ENCODE measurements around the gene CD320.

DNA sequence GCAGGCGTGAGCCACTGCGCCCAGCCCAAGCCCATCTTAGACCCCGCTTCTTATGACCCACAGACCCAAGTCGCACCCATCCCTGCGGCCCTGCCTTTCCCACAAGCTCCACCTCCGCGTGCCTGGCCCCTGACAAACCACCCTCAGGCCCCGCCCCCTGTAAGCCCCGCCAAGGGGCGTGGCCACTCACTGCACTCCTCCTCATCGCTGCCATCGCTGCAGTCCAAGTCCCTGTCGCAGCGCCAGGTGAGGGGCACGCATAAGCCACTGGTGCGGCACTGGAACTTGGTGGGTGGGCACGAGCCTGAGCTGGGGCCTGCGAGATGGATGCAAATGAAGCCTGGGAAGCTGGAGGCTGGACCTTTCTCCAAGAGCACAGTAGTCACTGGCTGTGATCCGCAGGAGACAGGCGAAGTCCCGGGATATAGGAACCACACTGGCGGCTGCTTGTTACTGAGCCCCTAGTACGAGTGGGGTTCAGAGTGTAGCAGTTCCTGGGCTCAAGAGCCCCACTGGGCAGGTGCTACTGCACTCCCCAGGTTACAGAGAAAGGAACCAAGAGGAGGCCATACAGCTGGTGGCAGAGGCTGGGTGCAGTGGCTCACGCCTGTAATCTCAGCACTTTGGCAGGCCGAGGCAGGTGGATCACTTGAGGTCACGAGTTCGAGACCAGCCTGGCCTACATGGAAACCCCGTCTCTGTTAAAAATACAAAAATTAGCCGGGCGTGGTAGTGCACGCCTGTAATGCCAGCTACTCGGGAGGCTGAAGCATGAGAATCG is 3.1 kb downstream of the CD320 start:
- TF ChIP-seq, protein P1, sequence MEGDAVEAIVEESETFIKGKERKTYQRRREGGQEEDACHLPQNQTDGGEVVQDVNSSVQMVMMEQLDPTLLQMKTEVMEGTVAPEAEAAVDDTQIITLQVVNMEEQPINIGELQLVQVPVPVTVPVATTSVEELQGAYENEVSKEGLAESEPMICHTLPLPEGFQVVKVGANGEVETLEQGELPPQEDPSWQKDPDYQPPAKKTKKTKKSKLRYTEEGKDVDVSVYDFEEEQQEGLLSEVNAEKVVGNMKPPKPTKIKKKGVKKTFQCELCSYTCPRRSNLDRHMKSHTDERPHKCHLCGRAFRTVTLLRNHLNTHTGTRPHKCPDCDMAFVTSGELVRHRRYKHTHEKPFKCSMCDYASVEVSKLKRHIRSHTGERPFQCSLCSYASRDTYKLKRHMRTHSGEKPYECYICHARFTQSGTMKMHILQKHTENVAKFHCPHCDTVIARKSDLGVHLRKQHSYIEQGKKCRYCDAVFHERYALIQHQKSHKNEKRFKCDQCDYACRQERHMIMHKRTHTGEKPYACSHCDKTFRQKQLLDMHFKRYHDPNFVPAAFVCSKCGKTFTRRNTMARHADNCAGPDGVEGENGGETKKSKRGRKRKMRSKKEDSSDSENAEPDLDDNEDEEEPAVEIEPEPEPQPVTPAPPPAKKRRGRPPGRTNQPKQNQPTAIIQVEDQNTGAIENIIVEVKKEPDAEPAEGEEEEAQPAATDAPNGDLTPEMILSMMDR (tag by site-specific recombination; IDR thresholded peaks at IDR 0.05) = no peak
- TF ChIP-seq SALL2 (tag by site-specific recombination; IDR thresholded peaks at IDR 0.05; ENCODE audit: borderline replicate concordance) = no peak
- no peak; the same call in 1 of the 2 replicates for TF ChIP-seq KLF1 (tag by site-specific recombination; IDR thresholded peaks at IDR 0.05)
- peak; percentile 76 for TF ChIP-seq SP2 (tag by site-specific recombination; IDR thresholded peaks at IDR 0.05)
- TF ChIP-seq, protein P2, sequence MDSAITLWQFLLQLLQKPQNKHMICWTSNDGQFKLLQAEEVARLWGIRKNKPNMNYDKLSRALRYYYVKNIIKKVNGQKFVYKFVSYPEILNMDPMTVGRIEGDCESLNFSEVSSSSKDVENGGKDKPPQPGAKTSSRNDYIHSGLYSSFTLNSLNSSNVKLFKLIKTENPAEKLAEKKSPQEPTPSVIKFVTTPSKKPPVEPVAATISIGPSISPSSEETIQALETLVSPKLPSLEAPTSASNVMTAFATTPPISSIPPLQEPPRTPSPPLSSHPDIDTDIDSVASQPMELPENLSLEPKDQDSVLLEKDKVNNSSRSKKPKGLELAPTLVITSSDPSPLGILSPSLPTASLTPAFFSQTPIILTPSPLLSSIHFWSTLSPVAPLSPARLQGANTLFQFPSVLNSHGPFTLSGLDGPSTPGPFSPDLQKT (IDR thresholded peaks at IDR 0.05; ENCODE audit: borderline replicate concordance, low read depth, low read length) = no peak
- TF ChIP-seq, protein P3, sequence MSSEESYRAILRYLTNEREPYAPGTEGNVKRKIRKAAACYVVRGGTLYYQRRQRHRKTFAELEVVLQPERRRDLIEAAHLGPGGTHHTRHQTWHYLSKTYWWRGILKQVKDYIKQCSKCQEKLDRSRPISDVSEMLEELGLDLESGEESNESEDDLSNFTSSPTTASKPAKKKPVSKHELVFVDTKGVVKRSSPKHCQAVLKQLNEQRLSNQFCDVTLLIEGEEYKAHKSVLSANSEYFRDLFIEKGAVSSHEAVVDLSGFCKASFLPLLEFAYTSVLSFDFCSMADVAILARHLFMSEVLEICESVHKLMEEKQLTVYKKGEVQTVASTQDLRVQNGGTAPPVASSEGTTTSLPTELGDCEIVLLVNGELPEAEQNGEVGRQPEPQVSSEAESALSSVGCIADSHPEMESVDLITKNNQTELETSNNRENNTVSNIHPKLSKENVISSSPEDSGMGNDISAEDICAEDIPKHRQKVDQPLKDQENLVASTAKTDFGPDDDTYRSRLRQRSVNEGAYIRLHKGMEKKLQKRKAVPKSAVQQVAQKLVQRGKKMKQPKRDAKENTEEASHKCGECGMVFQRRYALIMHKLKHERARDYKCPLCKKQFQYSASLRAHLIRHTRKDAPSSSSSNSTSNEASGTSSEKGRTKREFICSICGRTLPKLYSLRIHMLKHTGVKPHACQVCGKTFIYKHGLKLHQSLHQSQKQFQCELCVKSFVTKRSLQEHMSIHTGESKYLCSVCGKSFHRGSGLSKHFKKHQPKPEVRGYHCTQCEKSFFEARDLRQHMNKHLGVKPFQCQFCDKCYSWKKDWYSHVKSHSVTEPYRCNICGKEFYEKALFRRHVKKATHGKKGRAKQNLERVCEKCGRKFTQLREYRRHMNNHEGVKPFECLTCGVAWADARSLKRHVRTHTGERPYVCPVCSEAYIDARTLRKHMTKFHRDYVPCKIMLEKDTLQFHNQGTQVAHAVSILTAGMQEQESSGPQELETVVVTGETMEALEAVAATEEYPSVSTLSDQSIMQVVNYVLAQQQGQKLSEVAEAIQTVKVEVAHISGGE (tag by site-specific recombination; conservative IDR thresholded peaks at IDR 0.05; ENCODE audit: low read depth) = no peak
- no peak for TF ChIP-seq ZNF274 (IDR thresholded peaks at IDR 0.05; ENCODE audit: low read length)
- TF ChIP-seq ZNF274 (tag by site-specific recombination; IDR thresholded peaks at IDR 0.05; ENCODE audit: borderline replicate concordance) = no peak
- no peak for TF ChIP-seq ZNF510 (tag by site-specific recombination; IDR thresholded peaks at IDR 0.05; ENCODE audit: insufficient replicate concordance)
- TF ChIP-seq YY1 (tag by site-specific recombination; IDR thresholded peaks at IDR 0.05) = no peak
- TF ChIP-seq, protein P4, sequence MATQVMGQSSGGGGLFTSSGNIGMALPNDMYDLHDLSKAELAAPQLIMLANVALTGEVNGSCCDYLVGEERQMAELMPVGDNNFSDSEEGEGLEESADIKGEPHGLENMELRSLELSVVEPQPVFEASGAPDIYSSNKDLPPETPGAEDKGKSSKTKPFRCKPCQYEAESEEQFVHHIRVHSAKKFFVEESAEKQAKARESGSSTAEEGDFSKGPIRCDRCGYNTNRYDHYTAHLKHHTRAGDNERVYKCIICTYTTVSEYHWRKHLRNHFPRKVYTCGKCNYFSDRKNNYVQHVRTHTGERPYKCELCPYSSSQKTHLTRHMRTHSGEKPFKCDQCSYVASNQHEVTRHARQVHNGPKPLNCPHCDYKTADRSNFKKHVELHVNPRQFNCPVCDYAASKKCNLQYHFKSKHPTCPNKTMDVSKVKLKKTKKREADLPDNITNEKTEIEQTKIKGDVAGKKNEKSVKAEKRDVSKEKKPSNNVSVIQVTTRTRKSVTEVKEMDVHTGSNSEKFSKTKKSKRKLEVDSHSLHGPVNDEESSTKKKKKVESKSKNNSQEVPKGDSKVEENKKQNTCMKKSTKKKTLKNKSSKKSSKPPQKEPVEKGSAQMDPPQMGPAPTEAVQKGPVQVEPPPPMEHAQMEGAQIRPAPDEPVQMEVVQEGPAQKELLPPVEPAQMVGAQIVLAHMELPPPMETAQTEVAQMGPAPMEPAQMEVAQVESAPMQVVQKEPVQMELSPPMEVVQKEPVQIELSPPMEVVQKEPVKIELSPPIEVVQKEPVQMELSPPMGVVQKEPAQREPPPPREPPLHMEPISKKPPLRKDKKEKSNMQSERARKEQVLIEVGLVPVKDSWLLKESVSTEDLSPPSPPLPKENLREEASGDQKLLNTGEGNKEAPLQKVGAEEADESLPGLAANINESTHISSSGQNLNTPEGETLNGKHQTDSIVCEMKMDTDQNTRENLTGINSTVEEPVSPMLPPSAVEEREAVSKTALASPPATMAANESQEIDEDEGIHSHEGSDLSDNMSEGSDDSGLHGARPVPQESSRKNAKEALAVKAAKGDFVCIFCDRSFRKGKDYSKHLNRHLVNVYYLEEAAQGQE (tag by site-specific recombination; IDR thresholded peaks at IDR 0.05) = no peak
